Testis (tissue), 2 donors: ENCODE results near the gene PTPRN2.

ENCODE experiments used
- CTCF ChIP-seq, 3 experiments: fragments of 450-650 bp in 2 of 3; fragments of 200-600 bp in 1 of 3; sonication (generic) in 1 of 3; IDR thresholded peaks; one replicate each; pipeline ENCODE4 v1.5.1; 2016 to 2019; ENCODE audit warnings: antibody characterized with exemption in 3 of 3, mild to moderate bottlenecking in 2 of 3, moderate library complexity in 1 of 3
- POLR2A ChIP-seq: fragments of 450-650 bp; IDR thresholded peaks from one replicate; pipeline ENCODE4 v1.6.1; 2017; ENCODE audit warnings: antibody characterized with exemption, mild to moderate bottlenecking, moderate library complexity

DNA sequence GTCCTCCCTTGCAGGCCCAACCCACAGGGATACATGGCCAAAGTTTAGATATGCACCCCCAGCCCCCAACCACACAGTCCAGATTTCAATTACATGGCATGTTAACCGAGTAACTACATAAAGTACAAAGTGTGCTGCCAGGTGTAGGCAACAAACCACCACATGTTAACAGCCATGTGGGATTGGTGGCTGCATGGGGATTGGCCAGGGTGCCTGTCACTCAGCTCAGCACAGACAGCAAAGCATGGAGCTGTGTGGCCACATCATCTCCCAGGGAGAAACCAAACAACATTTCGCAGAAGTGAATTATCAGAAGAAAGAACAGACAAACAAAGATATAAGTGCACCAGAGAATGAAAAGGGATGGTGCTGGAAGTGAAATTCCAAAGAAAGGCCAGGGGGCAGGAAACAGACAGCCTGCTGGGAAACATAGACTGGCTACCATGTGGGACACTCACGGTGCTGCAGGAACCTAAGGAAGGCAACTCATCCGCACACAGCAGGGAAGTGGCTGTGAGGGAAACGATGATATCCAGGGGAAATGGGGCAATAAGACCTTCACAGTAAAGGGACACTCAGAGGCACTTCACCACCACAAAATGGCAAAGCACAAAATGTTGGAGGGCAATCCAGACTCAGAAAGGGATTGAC is 171.2 kb downstream of the PTPRN2 start:
- TF ChIP-seq CTCF (IDR thresholded peaks at IDR 0.05) (no peak), POLR2A (no peak)
